ENCODE results near the gene ABCA12. TPM values are rescaled to one million over a fixed set of nuclear protein-coding genes. Genes with fewer than 3 reads are reported as not detected.

ABCA12 gene
- total and polyA plus RNA-seq, 2 of the 8 experiments (the other 6 are each of a cell fraction or from before 2014, with no cell fraction given), result not detected

DNA sequence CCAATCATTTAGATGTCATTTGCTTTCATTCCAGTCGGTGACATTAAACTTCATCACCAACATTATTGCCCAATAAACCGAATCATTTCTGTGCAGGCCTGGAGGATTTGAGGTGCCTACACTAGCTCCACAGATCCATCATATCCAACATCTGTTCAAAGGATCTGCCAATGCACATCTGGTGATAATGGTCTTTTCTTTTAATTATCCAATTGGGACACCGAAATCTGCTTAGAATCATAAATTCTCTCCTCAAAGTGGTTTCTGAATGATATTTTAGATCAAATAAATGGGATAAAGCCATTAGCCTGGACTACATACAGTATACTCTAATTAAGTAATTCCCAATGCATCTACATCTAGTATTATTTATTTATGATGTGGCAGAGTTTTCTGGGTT, 85.6 kb downstream of the ABCA12 start (continued):
- TF ChIP-seq EP300 (IDR thresholded peaks at IDR 0.05; ENCODE audit: borderline replicate concordance in 1 of 2, low read depth in 2 of 2, low read length in 2 of 2) (no peak), RNF2 (IDR thresholded peaks at IDR 0.05; ENCODE audit: borderline replicate concordance, low read depth, low read length, missing control alignments, poor library complexity, severe bottlenecking) (no peak), CHD2 (IDR thresholded peaks at IDR 0.05; ENCODE audit: low read length) (no peak), SUZ12 (IDR thresholded peaks at IDR 0.05; ENCODE audit: low read length) (no peak)
- TF ChIP-seq, protein P1, sequence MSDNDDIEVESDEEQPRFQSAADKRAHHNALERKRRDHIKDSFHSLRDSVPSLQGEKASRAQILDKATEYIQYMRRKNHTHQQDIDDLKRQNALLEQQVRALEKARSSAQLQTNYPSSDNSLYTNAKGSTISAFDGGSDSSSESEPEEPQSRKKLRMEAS (IDR thresholded peaks at IDR 0.05), result no peak
